Medulla oblongata (tissue), 1 donor: ENCODE data around the gene EEF2K.

Experiments used
- DNase-seq: peaks from one replicate; pipeline ENCODE4 v3.0.0-alpha.2; 2015; ENCODE audit errors: extremely low spot score

EEF2K gene

GRCh38 chr16:22317001-22317530 is 111.0 kb downstream of the EEF2K start:
- no peak for DNase-seq

- DNase-seq: no peak
These were observed 111.5 kb downstream of the EEF2K start for GRCh38 chr16:22317625-22318024.

- DNase-seq: no peak
These were observed 112.7 kb downstream of the EEF2K start for GRCh38 chr16:22318690-22319358.

GRCh38 chr16:22320572-22321339 is 114.7 kb downstream of the EEF2K start:
- DNase-seq: no peak

GRCh38 chr16:22321340-22322001 is 115.4 kb downstream of the EEF2K start:
- DNase-seq: peak; percentile 49

GRCh38 chr16:22322021-22322471 is 116.0 kb downstream of the EEF2K start:
- DNase-seq: no peak

GRCh38 chr16:22322741-22323140 is 116.7 kb downstream of the EEF2K start:
- DNase-seq: no peak

- no peak for DNase-seq
These were observed 117.3 kb downstream of the EEF2K start for GRCh38 chr16:22323173-22323958.

GRCh38 chr16:22323959-22324786 is 118.1 kb downstream of the EEF2K start:
- no peak for DNase-seq

GRCh38 chr16:22324787-22325597 is 118.9 kb downstream of the EEF2K start:
- no peak for DNase-seq

GRCh38 chr16:22325598-22326368 is 119.7 kb downstream of the EEF2K start:
- no peak for DNase-seq

- DNase-seq: no peak
These were observed 120.2 kb downstream of the EEF2K start for GRCh38 chr16:22326369-22326652.

- no peak for DNase-seq
These were observed 120.8 kb downstream of the EEF2K start for GRCh38 chr16:22326771-22327445.

- no peak for DNase-seq
These were observed 121.3 kb downstream of the EEF2K start for GRCh38 chr16:22327446-22327775.

- no peak for DNase-seq
These were observed 122.1 kb downstream of the EEF2K start for GRCh38 chr16:22328081-22328725.

- no peak for DNase-seq
These were observed 123.2 kb downstream of the EEF2K start for GRCh38 chr16:22329199-22329695.

- DNase-seq: no peak
These were observed 124.2 kb downstream of the EEF2K start for GRCh38 chr16:22330326-22330725.

- peak; percentile 31 for DNase-seq
These were observed 127.4 kb downstream of the EEF2K start for GRCh38 chr16:22333457-22333994.
